GM12874 (cell line): ENCODE results near the gene ERAS.

Experiments used
- TF ChIP-seq, protein P1 (sequence below): IDR thresholded peaks from 2 replicates; pipeline ENCODE4 v1.5.1; 2011; ENCODE audit warnings: low read depth, mild to moderate bottlenecking, control low read depth, low read length, moderate library complexity; ENCODE audit not compliant: insufficient read depth

ERAS gene

GRCh38 chrX:48839686-48840085 is 13.4 kb downstream of the ERAS start:
- TF ChIP-seq, protein P1, sequence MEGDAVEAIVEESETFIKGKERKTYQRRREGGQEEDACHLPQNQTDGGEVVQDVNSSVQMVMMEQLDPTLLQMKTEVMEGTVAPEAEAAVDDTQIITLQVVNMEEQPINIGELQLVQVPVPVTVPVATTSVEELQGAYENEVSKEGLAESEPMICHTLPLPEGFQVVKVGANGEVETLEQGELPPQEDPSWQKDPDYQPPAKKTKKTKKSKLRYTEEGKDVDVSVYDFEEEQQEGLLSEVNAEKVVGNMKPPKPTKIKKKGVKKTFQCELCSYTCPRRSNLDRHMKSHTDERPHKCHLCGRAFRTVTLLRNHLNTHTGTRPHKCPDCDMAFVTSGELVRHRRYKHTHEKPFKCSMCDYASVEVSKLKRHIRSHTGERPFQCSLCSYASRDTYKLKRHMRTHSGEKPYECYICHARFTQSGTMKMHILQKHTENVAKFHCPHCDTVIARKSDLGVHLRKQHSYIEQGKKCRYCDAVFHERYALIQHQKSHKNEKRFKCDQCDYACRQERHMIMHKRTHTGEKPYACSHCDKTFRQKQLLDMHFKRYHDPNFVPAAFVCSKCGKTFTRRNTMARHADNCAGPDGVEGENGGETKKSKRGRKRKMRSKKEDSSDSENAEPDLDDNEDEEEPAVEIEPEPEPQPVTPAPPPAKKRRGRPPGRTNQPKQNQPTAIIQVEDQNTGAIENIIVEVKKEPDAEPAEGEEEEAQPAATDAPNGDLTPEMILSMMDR: no peak

DNA sequence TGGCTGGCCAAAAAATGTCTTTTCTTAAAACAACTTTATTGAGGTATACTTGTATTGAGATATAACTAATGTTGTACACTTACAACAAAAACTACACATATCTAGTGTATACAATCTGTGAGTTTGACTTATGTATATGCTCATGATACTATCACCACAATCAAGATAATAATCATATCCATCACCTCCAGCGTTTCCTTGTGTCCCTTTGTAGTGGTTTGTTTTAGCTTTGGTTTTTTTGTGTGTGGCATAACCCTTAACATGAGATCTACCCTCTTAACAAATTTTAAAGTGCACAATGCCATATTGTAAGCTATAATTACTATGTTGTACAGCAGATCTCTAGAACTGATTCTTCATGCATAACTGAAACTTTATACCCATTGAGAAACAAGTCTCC is 22.5 kb downstream of the ERAS start:
- TF ChIP-seq, protein P1: no peak

DNA sequence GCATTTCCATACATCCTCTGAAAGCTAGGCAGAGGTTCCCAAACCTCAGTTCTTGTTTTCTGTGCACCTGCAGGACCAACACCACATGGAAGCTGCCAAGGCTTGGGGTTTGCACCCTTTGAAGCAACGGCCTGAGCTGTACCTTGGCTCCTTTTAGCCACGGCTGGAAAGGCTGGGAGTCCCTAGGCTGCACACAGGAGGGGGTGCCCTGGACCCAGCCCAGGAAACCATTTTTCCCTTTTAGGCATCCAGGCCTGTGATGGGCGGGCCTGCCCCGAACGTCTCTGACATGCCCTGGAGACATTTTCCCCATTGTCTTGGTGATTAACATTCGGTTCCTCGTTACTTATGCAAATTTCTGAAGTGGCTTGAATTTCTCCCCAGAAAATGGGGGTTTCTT is 26.5 kb downstream of the ERAS start:
- TF ChIP-seq, protein P1: no peak

GRCh38 chrX:48854898-48855297 is 28.6 kb downstream of the ERAS start:
- TF ChIP-seq, protein P1: no peak

DNA sequence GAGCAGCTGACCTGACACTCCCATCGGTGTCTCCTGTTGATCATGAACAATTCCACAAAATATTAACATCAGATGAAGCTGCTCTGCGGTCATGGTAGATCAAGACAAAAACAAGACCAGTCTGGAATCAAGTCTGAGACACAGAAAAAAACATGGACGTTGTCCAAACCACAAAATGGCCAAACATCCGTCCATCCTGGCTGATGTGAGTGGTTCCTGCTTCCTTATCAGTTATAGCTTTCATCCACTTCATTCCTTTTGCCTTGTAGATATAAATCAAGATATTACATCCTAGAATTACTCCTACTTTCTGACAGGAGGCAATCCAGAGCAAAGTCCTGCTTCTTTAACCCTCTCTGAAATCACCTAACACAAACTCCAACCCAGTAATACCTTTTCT is 37.9 kb downstream of the ERAS start:
- TF ChIP-seq, protein P1: no peak
